GM18505 (cell line): Measurements from ENCODE around the gene EEA1.

Source experiments
- ATAC-seq: cut with Tn5 transposase; IDR thresholded peaks from one replicate; pipeline ENCODE4 v1.9.1; 2021; ENCODE audit not compliant: unreplicated experiment
- POLR2A ChIP-seq: IDR thresholded peaks from 4 replicates; pipeline ENCODE4 v1.6.1; 2011; ENCODE audit warnings: borderline replicate concordance; ENCODE audit not compliant: insufficient read depth, insufficient read length; ENCODE audit errors: extremely low read depth

EEA1 gene

GRCh38 chr12:92890601-92891106 is 38.4 kb downstream of the EEA1 start:
- ATAC-seq, result no peak
- TF ChIP-seq POLR2A, result no peak

- TF ChIP-seq POLR2A, result no peak
- ATAC-seq, result no peak
Measured at GRCh38 chr12:92886131-92886530, 43.0 kb downstream of the EEA1 start.

GRCh38 chr12:92879698-92880322 is 49.3 kb downstream of the EEA1 start:
- no peak for TF ChIP-seq POLR2A
- no peak for ATAC-seq

- ATAC-seq, result no peak
- no peak for TF ChIP-seq POLR2A
Measured at GRCh38 chr12:92877904-92878303, 51.2 kb downstream of the EEA1 start.

GRCh38 chr12:92876496-92876895 is 52.6 kb downstream of the EEA1 start:
- TF ChIP-seq POLR2A, result no peak
- no peak for ATAC-seq

GRCh38 chr12:92871116-92871515 is 58.0 kb downstream of the EEA1 start:
- no peak for TF ChIP-seq POLR2A
- ATAC-seq, result no peak

GRCh38 chr12:92866418-92866817 is 62.7 kb downstream of the EEA1 start:
- no peak for ATAC-seq
- TF ChIP-seq POLR2A, result no peak

GRCh38 chr12:92863251-92863650 is 65.8 kb downstream of the EEA1 start:
- no peak for ATAC-seq
- TF ChIP-seq POLR2A, result no peak

GRCh38 chr12:92861381-92861780 is 67.7 kb downstream of the EEA1 start:
- no peak for TF ChIP-seq POLR2A
- no peak for ATAC-seq

- no peak for TF ChIP-seq POLR2A
- ATAC-seq, result no peak
Measured at GRCh38 chr12:92860521-92860920, 68.6 kb downstream of the EEA1 start.

GRCh38 chr12:92859650-92860386 is 69.3 kb downstream of the EEA1 start:
- no peak for TF ChIP-seq POLR2A
- ATAC-seq, result no peak

- ATAC-seq, result no peak
- TF ChIP-seq POLR2A, result no peak
Measured at GRCh38 chr12:92857818-92858217, 71.3 kb downstream of the EEA1 start.

- TF ChIP-seq POLR2A, result no peak
Measured at GRCh38 chr12:92854344-92854743, 74.8 kb downstream of the EEA1 start.

GRCh38 chr12:92848740-92849139 is 80.4 kb downstream of the EEA1 start:
- no peak for ATAC-seq
- TF ChIP-seq POLR2A, result no peak

More at GRCh38 chr12:92854344-92854743, 74.8 kb downstream of the EEA1 start:
- no peak for ATAC-seq

GRCh38 chr12:92847368-92847767 is 81.7 kb downstream of the EEA1 start:
- no peak for TF ChIP-seq POLR2A
- no peak for ATAC-seq

- no peak for TF ChIP-seq POLR2A
- no peak for ATAC-seq
Measured at GRCh38 chr12:92845329-92845728, 83.8 kb downstream of the EEA1 start.
